DND-41 (cell line): ENCODE measurements around the gene TRPM1.
"Not testable (repeated sequence)": the region's sequence is repeated elsewhere in the genome, so short reads cannot be mapped to it uniquely, and the experiment has no call there.

Source experiments
- ATAC-seq: fragments of 200-7000 bp; cut with Tn5 transposase; 3 replicates; pipeline ENCODE4 v1.9.1; 2021; ENCODE audit warnings: low read depth; ENCODE audit not compliant: insufficient read depth
- DNase-seq: peaks from one replicate; pipeline ENCODE4 v3.0.0-alpha.2; 2020
- H2AFZ ChIP-seq: 2 replicates; pipeline ENCODE4 v1.6.0; 2012; ENCODE audit warnings: low read depth, low read length
- H3K27ac ChIP-seq: 2 replicates; pipeline ENCODE4 v1.5.1; 2012; ENCODE audit warnings: low read length, inconsistent platforms
- H3K27me3 ChIP-seq: fragments of 200-600 bp; sonication (generic); 2 replicates; pipeline ENCODE4 v1.6.0; 2012; ENCODE audit warnings: low read length, mild to moderate bottlenecking, inconsistent platforms; ENCODE audit not compliant: insufficient read depth, poor library complexity
- H3K36me3 ChIP-seq: 2 replicates; pipeline ENCODE4 v1.5.1; 2012; ENCODE audit warnings: low read length, inconsistent platforms; ENCODE audit not compliant: insufficient read depth
- H3K4me1 ChIP-seq: 2 replicates; pipeline ENCODE4 v1.5.1; 2012; ENCODE audit warnings: mild to moderate bottlenecking, low read length; ENCODE audit not compliant: insufficient read depth
- H3K4me2 ChIP-seq: 2 replicates; pipeline ENCODE4 v1.6.0; 2012; ENCODE audit warnings: mild to moderate bottlenecking, moderate library complexity, low read length, inconsistent platforms; ENCODE audit not compliant: insufficient read depth
- H3K4me3 ChIP-seq, 2 experiments: fragments of 200-600 bp in 1 of 2; shearing (Covaris generic) in 1 of 2; 2 replicates each; pipeline ENCODE4 v1.5.1; 2012 to 2016; ENCODE audit warnings: inconsistent platforms in 2 of 2, low read length in 2 of 2, mild to moderate bottlenecking in 2 of 2, low read depth in 1 of 2, moderate library complexity in 1 of 2
- H3K79me2 ChIP-seq: 2 replicates; pipeline ENCODE4 v1.6.0; 2012; ENCODE audit warnings: low read length, inconsistent platforms; ENCODE audit not compliant: insufficient read depth
- H3K9ac ChIP-seq: 2 replicates; pipeline ENCODE4 v1.6.0; 2012; ENCODE audit warnings: low read depth, mild to moderate bottlenecking, inconsistent platforms, low read length, moderate library complexity
- H3K9me3 ChIP-seq: 2 replicates; pipeline ENCODE4 v1.5.1; 2012; ENCODE audit warnings: low read length, moderate library complexity, mild to moderate bottlenecking, inconsistent platforms; ENCODE audit not compliant: insufficient read depth, severe bottlenecking
- H4K20me1 ChIP-seq: 2 replicates; pipeline ENCODE4 v1.6.0; 2012; ENCODE audit warnings: low read length; ENCODE audit not compliant: insufficient read depth
- CTCF ChIP-seq: IDR thresholded peaks from 2 replicates; pipeline ENCODE4 v1.5.1; 2012; ENCODE audit warnings: borderline replicate concordance, low read length, moderate library complexity, mild to moderate bottlenecking; ENCODE audit not compliant: poor library complexity, severe bottlenecking; ENCODE audit errors: extremely low read depth
- EZH2 ChIP-seq: IDR thresholded peaks from 3 replicates; pipeline ENCODE4 v1.6.1; 2012; ENCODE audit warnings: borderline replicate concordance, low read depth, mild to moderate bottlenecking, moderate library complexity, low read length, inconsistent platforms; ENCODE audit not compliant: severe bottlenecking

TRPM1 gene

GRCh38 chr15:31091481-31091880 lies 10.0 kb downstream of the TRPM1 start:
- H3K27ac ChIP-seq = no peak overlapping the region
- no peak for ATAC-seq

GRCh38 chr15:31090766-31091165 lies 10.8 kb downstream of the TRPM1 start:
- Histone ChIP-seq H3K4me1 (no peaks in the 10 kb centered on the region), H3K9me3 (no peaks in the 10 kb centered on the region), H3K9ac (no peak overlapping the region), H3K4me3 (no peak overlapping the region), H2AFZ (no peak overlapping the region), H3K27ac (no peak overlapping the region), H3K79me2 (no peaks in the 10 kb centered on the region), H3K36me3 (no peaks in the 10 kb centered on the region), H3K4me2 (no peak overlapping the region), H4K20me1 (no peaks in the 10 kb centered on the region), H3K27me3 (no peaks in the 10 kb centered on the region)
- ATAC-seq = no peak
- no peak for DNase-seq
- no peak for TF ChIP-seq EZH2

More at GRCh38 chr15:31091481-31091880, 10.0 kb downstream of the TRPM1 start:
- no peak for DNase-seq
- no peak overlapping the region for H3K4me2 ChIP-seq
- H3K9me3 ChIP-seq = no peaks in the 10 kb centered on the region
- H3K4me3 ChIP-seq = no peak overlapping the region
- H2AFZ ChIP-seq = no peak overlapping the region
- H3K36me3 ChIP-seq = no peaks in the 10 kb centered on the region
- no peaks in the 10 kb centered on the region for H3K79me2 ChIP-seq
- no peaks in the 10 kb centered on the region for H4K20me1 ChIP-seq
- no peaks in the 10 kb centered on the region for H3K27me3 ChIP-seq
- no peak overlapping the region for H3K9ac ChIP-seq
- no peaks in the 10 kb centered on the region for H3K4me1 ChIP-seq
- TF ChIP-seq CTCF = no peak

- ATAC-seq (no peak), DNase-seq (no peak)
- Histone ChIP-seq H3K36me3 (no peaks in the 10 kb centered on the region), H3K79me2 (no peaks in the 10 kb centered on the region), H3K9me3 (no peaks in the 10 kb centered on the region), H3K9ac (no peak overlapping the region), H3K4me1 (no peaks in the 10 kb centered on the region), H3K27me3 (no peaks in the 10 kb centered on the region), H3K27ac (no peak overlapping the region), H3K4me3 (no peak overlapping the region), H2AFZ (no peak overlapping the region), H3K4me2 (no peak overlapping the region), H4K20me1 (no peaks in the 10 kb centered on the region)
- TF ChIP-seq EZH2 (no peak), CTCF (no peak)
Measured at GRCh38 chr15:31089368-31090047, 12.0 kb downstream of the TRPM1 start.

- H3K27ac ChIP-seq = no peak overlapping the region
- H3K4me2 ChIP-seq = no peak overlapping the region
- TF ChIP-seq EZH2 (no peak), CTCF (no peak)
- no peaks in the 10 kb centered on the region for H3K79me2 ChIP-seq
- H3K4me1 ChIP-seq = no peaks in the 10 kb centered on the region
- H3K4me3 ChIP-seq = no peak overlapping the region
- H2AFZ ChIP-seq = no peak overlapping the region
- H4K20me1 ChIP-seq = no peaks in the 10 kb centered on the region
- H3K27me3 ChIP-seq = no peaks in the 10 kb centered on the region
- no peaks in the 10 kb centered on the region for H3K9me3 ChIP-seq
- H3K36me3 ChIP-seq = no peaks in the 10 kb centered on the region
- DNase-seq (no peak), ATAC-seq (no peak)
- no peak overlapping the region for H3K9ac ChIP-seq
Measured at GRCh38 chr15:31088672-31089367, 12.7 kb downstream of the TRPM1 start.

GRCh38 chr15:31088041-31088440 lies 13.5 kb downstream of the TRPM1 start:
- H3K4me1 ChIP-seq, H3K9ac ChIP-seq, DNase-seq, H3K79me2 ChIP-seq, H3K4me2 ChIP-seq, H3K9me3 ChIP-seq, H4K20me1 ChIP-seq, H3K27me3 ChIP-seq, H3K36me3 ChIP-seq, H3K4me3 ChIP-seq, H2AFZ ChIP-seq, ATAC-seq, H3K27ac ChIP-seq: not testable (repeated sequence)
